Measurements from ENCODE around the gene PDPK1.

Gene PDPK1

DNA sequence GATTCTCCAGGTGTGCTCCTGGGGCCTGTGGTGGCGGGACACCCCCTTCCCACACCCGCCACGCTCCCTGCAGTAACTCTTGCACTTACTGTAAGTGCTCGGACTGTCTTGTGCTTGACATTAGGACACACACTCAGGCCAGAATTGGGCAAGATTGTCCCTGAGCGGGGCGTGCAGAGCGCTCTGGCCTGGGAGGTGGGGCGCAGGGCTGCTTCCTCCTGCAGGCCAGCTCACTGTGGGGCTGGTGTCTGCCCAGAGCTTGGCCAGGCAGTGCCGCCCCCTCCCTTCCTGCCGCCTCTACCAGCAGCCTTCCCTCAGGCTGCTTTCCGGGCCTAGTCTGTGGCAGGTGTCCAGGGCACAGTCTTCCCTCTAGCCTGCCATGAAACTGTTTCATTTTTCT is 30.2 kb upstream of the PDPK1 start:
- DNase-seq: no peak

DNA sequence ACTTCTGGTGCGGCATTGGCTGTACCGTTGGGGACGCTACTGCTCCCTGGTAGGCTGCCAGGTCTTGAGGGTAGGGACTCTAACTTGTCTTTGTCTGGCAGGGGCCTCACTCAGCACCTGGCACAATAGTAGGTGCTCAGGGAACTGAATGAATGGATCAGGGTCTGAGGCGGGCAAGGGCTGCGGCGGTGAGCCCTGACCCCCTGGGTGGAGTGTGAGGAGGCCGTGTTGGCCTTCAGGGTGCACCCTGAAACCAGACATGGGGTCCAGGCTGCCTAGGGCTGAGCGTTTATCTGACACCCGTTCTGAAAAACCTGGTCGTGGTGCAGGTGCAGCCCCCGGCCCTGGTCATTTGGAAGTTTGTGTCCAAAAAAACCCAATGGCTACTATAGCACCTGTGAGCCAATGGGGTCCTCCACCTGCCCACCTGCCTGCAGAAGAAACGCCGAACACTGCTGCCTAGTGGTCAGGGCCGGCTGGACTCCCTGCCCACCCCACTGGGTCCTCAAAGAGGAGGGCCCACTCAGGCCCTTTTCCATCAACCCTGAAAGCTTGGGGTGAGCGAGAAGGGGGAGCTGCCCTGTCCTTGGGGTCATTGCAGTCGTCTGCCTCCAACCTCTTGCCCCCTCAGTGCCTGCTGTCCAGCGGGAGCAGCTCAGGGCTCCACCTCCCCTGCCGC is 29.0 kb upstream of the PDPK1 start:
- no peak for DNase-seq

DNA sequence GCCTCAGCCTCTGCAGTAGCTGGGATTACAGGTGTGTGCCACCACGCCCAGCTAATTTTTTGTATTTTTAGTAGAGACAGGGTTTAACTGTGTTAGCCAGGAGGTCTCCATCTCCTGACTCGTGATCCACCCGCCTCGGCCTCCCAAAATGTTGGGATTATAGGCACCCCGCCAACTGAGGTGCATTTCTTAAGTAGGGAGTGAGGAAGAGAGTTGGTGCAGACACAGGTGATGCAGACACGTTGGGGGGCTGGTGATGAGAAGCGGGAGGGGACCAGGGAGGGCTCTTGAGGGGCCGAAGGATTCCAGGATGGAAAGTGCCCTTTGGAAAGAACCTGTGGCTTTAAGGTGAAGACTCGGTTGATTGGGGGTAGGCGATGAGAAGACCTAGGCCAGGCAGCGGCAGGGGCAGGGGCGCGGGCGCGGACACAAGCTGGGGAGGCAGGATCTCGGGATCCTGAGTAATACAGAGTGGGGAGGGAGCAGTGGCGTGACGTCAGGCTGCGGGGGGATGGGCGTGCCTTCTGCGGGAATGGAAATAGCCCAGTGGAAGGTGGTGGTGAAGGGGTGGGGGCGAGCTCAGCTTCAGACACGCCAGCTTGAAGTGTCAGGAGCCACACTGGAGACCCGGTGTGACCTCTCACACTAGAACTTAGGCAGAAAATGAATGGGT is 26.6 kb upstream of the PDPK1 start:
- DNase-seq: no peak

DNA sequence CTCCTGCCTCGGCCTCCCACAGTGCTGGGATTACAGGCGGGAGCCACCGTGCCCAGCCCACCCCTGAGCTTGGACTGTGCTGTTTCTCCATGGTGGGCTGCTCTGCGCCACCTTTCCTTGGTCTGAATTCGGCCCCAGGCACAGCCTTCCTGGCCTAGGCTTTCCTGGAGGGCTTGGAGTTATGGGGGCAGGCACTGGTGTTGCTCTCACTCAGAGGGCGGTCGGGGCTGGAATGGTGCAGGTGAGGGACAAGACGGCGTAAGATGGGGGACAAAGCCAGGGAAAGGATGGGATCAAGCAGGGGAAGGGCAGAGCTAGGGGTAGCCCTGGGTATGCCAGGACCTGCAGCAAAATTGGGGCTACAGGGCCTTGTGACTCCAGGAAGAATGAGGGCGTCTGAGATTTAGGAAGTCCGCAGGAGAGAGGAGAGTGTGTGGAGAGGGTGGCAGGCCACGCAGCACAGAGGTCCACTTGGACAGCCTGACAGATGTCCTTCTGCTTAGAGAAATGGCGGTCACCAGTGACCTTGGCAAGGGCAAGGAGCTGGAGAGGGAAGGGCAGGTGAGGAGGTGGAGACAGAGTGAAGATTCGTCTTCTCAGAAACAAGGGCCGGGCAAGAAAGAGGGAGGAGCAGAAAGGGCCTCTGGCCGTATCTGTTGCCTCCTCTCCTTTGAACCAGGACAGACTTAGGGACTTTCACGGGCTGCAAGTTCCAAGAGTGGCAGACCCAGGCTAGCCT is 25.7 kb upstream of the PDPK1 start:
- DNase-seq: no peak

DNA sequence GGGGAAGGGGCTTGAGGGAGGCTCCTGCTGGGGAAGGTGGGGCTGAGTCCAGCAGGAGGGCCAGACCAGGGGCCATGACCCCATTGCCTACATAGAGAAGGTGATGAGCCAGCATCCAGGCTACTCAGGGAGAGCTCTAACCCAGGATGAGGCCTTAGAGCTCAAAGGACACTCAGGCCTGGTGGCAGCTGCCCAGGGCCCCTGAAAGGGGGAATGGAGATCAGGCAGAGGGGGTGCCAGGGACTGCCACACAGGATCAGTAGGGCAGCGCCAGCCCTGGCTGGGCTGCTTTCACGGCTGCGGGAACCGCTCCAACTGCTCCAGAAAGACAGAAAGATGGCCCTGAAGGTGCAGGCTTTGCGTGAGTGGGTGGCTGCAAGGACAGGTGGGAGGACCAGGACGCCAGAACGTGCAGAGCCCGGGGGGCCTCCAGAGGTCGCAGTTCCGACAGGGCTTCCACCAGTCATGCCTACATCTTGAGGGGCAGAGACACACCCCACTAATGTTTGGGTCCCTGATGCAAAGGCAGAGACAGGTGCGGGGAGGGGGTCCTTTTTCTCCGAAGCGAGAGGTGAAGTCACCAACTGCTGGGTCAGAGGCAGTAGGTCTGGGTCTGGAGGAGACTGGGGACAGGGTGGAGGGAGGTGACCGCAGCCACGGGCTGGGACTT is 25.0 kb upstream of the PDPK1 start:
- DNase-seq: no peak

DNA sequence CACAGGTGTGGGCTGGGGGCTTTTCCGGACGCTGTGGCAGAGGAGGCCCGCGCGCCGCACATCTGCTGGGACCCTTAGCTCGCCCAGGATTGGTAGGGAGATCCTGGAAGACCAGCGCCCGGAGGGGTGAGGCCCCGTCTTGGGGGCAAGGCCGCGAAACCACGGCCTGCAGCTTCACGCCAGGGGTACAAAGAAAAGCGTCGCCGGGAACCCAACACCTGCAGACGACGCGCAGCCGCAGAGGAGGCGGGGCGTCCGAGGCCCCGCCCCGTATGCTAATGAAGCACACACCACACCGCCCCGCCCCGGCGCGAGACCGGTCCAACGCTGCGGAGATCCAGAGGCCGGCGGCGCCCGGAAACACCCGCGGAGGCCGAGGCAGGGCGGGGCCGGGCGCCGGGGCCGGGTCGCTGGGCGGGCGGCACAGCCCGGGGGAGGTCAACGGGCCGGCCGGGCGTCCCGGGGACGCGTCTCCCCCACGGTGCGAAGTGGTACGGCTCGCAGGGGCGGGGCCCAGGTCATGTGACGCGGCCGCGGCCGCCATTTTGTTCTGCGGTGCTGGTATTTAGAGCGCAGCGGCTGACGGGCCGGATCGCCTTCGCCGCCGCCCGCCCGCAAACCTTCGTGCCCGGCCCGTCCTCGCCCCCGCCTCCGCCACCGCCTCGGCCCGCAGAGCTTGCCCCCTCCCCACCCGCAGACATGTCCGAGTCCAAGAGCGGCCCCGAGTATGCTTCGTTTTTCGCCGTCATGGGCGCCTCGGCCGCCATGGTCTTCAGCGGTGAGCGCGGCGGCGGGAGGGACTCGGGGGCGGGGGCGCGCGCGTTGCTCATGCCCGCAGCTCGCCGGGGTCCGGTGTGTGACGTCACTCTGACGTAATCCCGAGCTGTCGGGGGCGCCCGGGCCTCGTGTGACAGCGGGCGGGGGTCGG is 24.2 kb upstream of the PDPK1 start, which contains the start of gene ATP6V0C:
Gene ATP6V0C, plus strand, starts transcription at position 548 of the 928 bp plus-strand sequence. Its CDS starts 152 bp downstream, at position 700.
- DNase-seq: peak; percentile 96

DNA sequence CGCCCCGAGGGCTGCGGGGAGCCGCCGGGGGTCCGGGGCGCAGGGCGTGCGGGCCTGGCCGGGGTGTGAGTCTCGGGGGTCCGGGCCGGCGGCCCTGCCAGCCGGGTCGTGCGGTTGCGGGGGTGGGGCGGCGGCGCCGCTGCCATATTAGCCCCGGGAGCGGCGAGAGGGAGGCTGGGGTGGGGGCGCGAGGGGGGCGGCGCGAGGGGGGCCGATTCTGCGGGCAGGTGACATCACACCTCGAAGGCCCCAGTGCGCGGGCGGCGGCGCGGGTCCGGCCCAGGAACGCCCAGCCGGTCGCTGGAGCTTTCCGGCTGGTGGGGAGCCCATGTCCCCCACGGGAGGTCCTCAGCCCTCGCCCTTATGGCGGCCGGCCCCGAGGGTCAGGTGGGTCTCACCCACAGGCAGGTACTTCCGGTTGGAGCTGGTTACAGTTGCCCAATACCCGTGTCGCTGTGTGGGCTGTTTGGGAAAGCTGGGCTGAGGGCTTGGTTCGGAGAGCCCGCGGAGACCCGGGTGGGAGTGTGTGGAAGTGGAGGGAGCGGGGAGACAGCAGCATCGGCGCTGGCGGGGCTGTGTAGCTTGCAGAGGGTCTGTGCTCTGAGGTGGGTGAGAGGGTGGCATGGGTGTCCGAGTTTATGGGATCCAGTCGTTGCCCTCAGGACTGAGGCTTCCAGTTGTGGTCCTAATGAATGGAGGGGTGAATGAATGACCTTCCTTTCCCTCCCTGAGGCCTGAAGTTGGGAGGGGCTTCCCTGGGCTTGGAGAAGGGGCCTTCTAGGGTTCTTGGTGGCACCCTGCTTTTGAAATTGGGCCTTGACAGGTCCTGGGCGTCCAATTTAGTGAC is 23.3 kb upstream of the PDPK1 start:
- no peak for DNase-seq

DNA sequence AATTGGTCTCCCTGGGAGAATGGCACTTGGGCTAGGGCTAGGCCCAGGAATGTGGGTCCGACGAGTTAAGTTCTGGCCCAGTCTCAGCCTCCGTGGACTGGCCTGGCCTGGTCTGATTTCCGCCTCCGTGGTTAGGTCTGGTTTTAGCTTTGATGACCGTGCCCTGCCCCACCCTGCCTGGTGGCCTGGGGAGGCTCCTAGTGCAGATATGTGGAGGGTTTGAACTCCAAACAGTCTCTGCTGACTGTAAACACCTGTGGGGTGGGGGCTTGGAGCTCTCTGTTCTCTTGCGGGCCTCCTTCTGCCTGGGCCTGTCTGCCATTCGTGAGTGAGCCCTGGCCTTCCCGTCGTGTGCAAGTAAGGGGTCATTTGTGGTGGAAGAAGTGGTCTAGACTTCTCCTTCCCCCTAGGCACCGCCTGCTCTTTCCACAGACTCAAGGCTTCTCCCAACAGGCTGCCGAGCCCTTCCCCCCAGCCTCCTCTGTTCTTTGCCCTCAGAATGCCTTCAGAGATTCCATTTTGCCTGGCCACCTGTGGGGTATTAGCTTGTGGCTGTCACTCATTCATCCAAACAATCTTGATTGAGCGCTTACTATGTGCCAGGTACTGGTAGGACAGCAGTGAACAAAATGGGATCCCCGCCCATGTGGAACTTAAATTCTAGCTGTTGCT is 22.5 kb upstream of the PDPK1 start:
- no peak for DNase-seq

DNA sequence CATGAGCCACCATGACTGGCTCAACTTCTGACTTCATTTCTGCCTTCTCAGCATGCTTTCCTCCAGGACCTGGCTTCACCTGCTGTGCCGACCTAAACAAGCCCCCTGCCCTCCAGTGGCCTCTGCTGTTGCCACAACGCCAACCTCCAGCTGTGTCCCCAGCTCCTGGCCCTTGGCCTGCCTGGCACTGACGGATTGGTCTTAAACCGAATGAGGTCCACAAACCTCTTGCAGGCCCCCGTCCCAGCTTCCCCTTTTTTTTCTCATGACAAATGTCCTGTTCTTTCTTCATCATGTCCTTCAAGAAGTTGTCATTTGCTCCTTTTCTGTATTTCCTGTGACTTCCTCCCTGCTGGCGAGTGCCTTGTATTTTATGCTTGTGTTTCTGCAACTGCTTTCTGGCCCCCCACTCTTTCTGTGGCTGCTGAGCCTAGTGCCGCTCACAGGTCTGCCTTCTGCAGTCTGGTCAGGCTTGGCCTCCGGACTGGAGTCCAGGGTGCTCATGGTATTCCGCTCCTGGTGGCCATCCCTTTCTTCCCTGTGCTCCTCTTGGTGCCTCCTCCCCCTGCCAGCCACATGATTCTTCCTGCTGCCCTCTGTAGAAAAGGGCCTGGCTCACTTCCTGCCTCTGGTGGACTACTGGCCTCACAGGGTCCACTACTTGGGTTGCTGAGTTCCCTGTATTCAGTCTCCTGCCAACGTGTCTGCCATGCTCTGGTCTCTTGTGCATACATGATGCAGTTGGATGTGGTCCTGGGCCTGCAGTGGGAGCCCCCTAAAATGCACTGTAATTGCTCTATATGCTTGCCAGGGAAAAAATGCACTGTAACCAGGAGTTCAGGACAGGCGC is 21.2 kb upstream of the PDPK1 start:
- DNase-seq: no peak

DNA sequence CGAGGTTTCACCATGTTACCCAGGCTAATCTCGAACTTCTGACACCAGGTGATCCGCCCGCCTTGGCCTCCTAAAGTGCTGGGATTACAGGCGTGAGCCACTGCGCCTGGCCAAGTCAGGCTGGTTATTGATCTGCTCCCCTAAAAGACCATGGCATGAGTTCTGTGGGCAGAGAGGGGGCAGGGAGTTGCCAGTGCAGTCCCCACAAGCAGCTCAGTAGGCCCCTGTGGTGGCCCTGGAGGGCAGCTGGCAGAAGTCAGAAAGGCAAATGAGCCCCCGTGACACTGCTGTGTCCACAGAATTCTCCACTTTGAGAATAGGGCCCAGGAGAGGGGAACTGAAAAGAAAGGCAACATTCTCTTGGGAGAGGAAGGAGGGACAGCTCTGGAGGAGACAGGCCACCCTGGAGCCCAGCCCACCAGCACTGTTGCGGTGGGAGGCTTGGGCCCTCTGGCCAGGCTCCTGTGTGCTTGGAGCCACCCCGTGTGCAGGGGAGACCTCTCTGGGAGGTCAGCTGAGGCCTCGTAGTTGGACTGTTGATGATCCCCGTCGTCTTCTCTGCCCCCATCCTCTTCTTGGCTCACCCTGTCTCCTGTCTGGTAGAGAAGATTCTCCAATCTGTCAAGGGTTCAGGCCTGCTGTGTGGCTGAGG is 19.7 kb upstream of the PDPK1 start:
- no peak for DNase-seq

DNA sequence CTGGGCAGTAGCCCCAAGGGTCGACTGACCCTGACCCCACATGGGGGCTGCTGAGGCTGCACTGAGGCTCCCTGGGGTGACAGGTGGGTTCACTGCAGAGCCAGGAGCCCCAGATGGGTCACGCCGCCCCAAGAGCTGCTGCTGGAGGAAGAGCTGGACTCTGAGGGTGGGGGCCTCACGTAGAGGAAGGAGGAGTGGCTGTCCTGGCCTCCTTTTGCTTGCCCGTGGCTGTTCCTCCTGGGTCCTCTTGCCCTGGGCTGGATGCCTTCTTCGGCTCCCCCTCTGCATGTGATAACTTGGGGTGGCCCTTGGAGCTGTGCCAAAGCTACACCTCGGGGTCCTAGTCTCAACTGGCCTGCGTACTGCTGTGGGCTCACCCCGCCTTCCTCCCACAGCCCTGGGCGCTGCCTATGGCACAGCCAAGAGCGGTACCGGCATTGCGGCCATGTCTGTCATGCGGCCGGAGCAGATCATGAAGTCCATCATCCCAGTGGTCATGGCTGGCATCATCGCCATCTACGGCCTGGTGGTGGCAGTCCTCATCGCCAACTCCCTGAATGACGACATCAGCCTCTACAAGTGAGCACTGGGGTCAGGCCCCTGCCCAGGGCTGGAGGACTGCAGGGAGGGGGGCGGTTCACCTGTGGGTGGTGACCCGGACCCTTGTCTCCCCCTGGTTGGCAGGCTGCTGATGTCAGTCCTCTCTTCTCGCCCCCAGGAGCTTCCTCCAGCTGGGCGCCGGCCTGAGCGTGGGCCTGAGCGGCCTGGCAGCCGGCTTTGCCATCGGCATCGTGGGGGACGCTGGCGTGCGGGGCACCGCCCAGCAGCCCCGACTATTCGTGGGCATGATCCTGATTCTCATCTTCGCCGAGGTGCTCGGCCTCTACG is 18.8 kb upstream of the PDPK1 start:
- DNase-seq: no peak

DNA sequence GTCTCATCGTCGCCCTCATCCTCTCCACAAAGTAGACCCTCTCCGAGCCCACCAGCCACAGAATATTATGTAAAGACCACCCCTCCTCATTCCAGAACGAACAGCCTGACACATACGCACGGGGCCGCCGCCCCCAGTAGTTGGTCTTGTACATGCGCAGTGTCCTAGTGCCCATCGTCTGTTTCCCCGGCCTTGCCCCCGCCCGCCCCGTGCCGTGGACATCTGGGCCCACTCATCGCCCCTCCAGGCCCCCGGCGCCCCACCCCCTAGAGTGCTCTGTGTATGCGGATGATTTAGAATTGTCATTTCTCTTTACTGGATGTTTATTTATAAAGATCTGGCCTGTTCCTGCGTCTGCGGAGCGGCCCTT is 18.1 kb upstream of the PDPK1 start:
- no peak for DNase-seq

DNA sequence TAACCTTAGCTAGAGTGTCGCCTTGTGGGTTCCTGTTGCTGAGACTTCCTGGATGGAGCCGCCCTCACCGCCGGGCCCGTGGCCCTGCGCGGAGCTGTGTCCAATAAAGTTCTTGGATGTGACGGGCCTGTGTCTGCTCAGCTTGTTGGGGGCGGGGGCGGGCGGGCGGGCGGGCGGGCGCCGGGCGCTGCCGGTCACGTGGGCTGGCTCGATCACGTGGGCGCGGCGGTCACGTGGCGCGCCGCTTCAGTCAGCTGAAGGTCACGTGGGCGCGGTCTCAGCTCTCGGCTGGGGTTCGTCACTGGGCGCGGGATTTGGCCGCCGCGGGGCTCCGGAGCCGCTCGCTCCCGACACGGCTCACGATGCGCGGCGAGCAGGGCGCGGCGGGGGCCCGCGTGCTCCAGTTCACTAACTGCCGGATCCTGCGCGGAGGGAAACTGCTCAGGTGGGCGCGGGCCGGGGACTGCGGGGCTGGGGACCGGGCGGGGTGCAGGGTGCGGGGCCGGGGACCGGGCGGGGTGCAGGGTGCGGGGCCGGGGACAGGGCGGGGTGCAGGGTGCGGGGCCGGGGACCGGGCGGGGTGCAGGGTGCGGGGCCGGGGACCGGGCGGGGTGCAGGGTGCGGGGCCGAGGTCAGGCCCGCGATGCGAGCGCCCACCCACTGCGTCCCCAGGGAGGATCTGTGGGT is 17.6 kb upstream of the PDPK1 start, which contains the start of gene AMDHD2:
Gene AMDHD2, plus strand, starts transcription at position 275 of the 687 bp plus-strand sequence. Its CDS starts 88 bp downstream, at position 363.
- peak; percentile 96 for DNase-seq

DNA sequence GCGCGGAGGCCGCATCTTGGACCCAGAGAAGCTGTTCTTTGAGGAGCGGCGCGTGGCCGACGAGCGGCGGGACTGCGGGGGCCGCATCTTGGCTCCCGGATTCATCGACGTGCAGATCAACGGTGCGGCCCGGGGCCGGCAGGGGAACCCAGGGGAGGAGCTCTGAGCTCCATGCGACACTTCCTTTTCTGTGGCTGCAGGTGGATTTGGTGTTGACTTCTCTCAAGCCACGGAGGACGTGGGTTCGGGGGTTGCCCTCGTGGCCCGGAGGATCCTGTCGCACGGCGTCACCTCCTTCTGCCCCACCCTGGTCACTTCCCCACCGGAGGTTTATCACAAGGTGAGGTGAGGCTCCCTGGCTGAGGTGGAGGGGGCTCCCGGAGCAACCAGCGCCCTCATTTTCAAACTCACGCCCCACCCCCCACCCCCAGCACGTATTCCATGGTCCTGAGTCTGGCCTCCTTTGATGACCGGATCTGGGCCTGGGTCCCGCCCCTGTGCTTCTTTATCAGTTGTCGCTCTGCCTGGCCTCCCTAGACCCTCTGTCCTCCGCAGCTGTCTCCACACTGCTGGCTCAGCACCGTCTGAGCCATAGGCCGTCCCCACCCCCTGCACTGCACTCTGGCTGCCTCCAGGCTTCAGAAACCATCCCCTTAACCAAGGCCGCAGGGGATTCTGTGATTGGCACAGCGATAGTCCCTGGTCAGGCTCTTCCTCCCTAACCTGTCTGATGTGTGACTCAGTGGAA is 16.9 kb upstream of the PDPK1 start:
- DNase-seq: peak; percentile 77

DNA sequence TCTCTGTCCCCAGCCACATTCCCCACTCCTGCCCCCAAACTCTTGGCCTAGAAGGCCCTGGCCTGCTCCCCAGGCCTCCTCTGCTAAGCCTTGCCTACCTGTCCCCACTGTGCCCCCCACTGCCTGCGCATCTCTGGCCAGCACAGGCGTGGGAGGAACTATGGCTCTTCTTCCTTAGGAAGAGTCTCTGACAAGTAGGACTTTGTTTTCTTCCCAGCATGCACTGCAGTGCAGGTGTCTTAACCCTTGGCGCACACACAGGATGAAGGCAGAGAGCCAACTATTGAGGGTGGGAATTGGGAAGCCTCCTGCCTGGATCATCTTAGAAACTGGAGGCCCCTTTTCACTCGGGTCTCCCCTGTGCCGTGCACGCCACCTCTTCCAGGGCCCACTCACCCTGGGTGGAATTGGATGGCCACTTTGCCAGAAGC is 14.0 kb upstream of the PDPK1 start:
- no peak for DNase-seq

DNA sequence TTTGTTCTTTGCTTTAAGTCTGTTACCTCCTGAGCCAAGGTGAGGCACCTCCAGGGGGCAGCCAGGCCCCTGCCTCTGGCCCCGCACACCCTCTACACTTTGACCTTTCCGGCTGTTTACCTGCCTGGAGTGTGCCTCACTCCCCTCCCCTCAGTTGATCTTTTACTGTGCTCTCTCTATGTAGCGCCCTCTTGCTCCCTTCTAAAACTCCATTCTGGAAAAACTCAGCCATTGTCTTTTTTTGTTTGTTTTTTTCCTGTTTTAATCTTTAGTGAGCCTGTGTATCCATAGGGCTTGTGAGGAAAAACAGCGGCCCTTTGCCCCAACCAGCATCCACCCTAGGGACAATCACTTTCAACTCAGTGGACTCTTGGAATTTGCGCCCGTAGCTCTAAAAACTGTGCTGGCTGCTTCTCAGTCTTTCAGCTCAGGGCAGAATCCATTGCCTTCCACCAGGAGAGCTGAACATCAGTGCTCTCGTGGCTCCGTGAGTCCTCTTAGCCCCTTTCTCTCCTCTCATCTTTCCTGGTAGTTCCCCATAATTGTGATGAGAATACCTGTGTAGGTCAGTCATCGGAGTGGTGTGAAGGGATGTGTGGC is 13.4 kb upstream of the PDPK1 start:
- DNase-seq: no peak

Data from activated CD8-positive, alpha-beta memory T cell treated with anti-CD3 and anti-CD28 coated beads, Interleukin-2, amount 50 U/mL, for 48 hours (primary cell).